ENCODE data around the gene PTPRS.

The PTPRS gene

GRCh38 chr19:5345895-5346386, 5.3 kb upstream of the PTPRS start:
- no peak overlapping the region for H3K4me3 ChIP-seq (ENCODE audit: low read depth, low read length)
- DNase-seq (ENCODE audit: low read depth, low spot score) = peak; percentile 77
- no peak for TF ChIP-seq CTCF (IDR thresholded peaks at IDR 0.05; ENCODE audit: low read depth, low read length)
- in situ Hi-C loops (cut with HindIII; ENCODE audit: low sequenced_read_pairs) = no loop called here

- peak; percentile 26 for DNase-seq (ENCODE audit: low read depth, low spot score)
- no peak for TF ChIP-seq CTCF (IDR thresholded peaks at IDR 0.05; ENCODE audit: low read depth, low read length)
Measured at GRCh38 chr19:5343848-5344247, 3.2 kb upstream of the PTPRS start.

GRCh38 chr19:5342573-5343201, 2.1 kb upstream of the PTPRS start:
- DNase-seq (ENCODE audit: low read depth, low spot score) = no peak
- no peak for TF ChIP-seq CTCF (IDR thresholded peaks at IDR 0.05; ENCODE audit: low read depth, low read length)
- in situ Hi-C loops (cut with HindIII; ENCODE audit: low sequenced_read_pairs) = no loop called here
- H3K4me3 ChIP-seq (ENCODE audit: low read depth, low read length) = no peak overlapping the region

More at GRCh38 chr19:5343848-5344247, 3.2 kb upstream of the PTPRS start:
- H3K4me3 ChIP-seq (ENCODE audit: low read depth, low read length) = no peak overlapping the region
- in situ Hi-C loops (cut with HindIII; ENCODE audit: low sequenced_read_pairs) = no loop called here

GRCh38 chr19:5341981-5342380, 1.4 kb upstream of the PTPRS start:
- no peak for TF ChIP-seq CTCF (IDR thresholded peaks at IDR 0.05; ENCODE audit: low read depth, low read length)
- H3K4me3 ChIP-seq (ENCODE audit: low read depth, low read length) = no peak overlapping the region

GRCh38 chr19:5341448-5341820, 822 bp upstream of the PTPRS start:
- in situ Hi-C loops (cut with HindIII; ENCODE audit: low sequenced_read_pairs) = no loop called here
- H3K4me3 ChIP-seq (ENCODE audit: low read depth, low read length) = no peak overlapping the region
- no peak for TF ChIP-seq CTCF (IDR thresholded peaks at IDR 0.05; ENCODE audit: low read depth, low read length)
- DNase-seq (ENCODE audit: low read depth, low spot score) = no peak

More at GRCh38 chr19:5341981-5342380, 1.4 kb upstream of the PTPRS start:
- in situ Hi-C loops (cut with HindIII; ENCODE audit: low sequenced_read_pairs) = no loop called here
- DNase-seq (ENCODE audit: low read depth, low spot score) = no peak

GRCh38 chr19:5339950-5340636, 519 bp downstream of the PTPRS start:
- no peak for DNase-seq (ENCODE audit: low read depth, low spot score)
- no peak for TF ChIP-seq CTCF (IDR thresholded peaks at IDR 0.05; ENCODE audit: low read depth, low read length)
- in situ Hi-C loops (cut with HindIII; ENCODE audit: low sequenced_read_pairs) = no loop called here
- peak overlapping the region; percentile 61 for H3K4me3 ChIP-seq (ENCODE audit: low read depth, low read length)

Data from astrocyte of the spinal cord (primary cell).